HCT116 (cell line): ENCODE data around the gene VPS33B. TPM values are rescaled to one million over a fixed set of nuclear protein-coding genes. Genes with fewer than 3 reads are reported as not detected.

Experiments
- ATAC-seq: fragments of 200-7000 bp; cut with Tn5 transposase; 2 replicates; pipeline ENCODE4 v1.9.1; 2020; ENCODE audit warnings: mild to moderate bottlenecking, moderate library complexity
- BruUV-seq: library from RNA; stranded (reverse); fragments of 400-500 nt; replicated peaks from 2 replicates; lab custom pipeline; 2021; lab: Mats Ljungman, UMichigan
- CTCF ChIA-PET: fragments of 300-600 bp; sonication (Branson Sonifier 250); formaldehyde crosslinking; loops from one replicate; lab custom pipeline; 2021; ENCODE audit warnings: antibody characterized with exemption; lab: Charles Lee
- POLR2A ChIA-PET: fragments of 300-600, 350-600 bp; sonication (Branson Sonifier 250); formaldehyde crosslinking; loops from one replicate; lab custom pipeline; 2021; ENCODE audit warnings: antibody characterized with exemption; lab: Charles Lee
- RAD21 ChIA-PET, 2 experiments: fragments of 300-600 bp; sonication (Branson Sonifier 250); formaldehyde crosslinking; loops; one replicate each; lab custom pipeline; 2023; ENCODE audit warnings: low total read pairs in 2 of 2; ENCODE audit not compliant: uncharacterized antibody in 2 of 2, unreplicated experiment in 2 of 2, low non-redundant PET in 1 of 2; lab: Charles Lee
- DNase-seq: peaks from one replicate; pipeline ENCODE4 v3.0.0-alpha.2; 2010; ENCODE audit warnings: low read depth, low spot score
- H2AFZ ChIP-seq: fragments of 200-600 bp; shearing (Covaris generic), sonication (generic); 2 replicates; pipeline ENCODE4 v1.6.1; 2017; ENCODE audit warnings: low read depth, mixed run types, mixed read lengths, antibody characterized with exemption, low read length; ENCODE audit not compliant: poor library complexity, severe bottlenecking
- H3K27ac ChIP-seq: 2 replicates; pipeline ENCODE4 v1.5.1; 2012; ENCODE audit warnings: low read depth, low read length
- H3K27me3 ChIP-seq: fragments of 200-600 bp; sonication (generic); 2 replicates; pipeline ENCODE4 v1.6.1; 2016; ENCODE audit warnings: mixed run types, low read length, mixed read lengths; ENCODE audit not compliant: insufficient read depth
- H3K36me3 ChIP-seq, 2 experiments: fragments of 200-500 bp in 1 of 2; fragments of 200-600 bp in 1 of 2; sonication (Bioruptor generic) in 1 of 2; sonication (generic) in 1 of 2; 2 replicates each; pipeline versions ENCODE4 v1.5.1 to v1.6.1; 2014 to 2016; ENCODE audit warnings: low read length in 2 of 2, inconsistent platforms in 1 of 2, mixed read lengths in 1 of 2, mixed run types in 1 of 2; ENCODE audit not compliant: insufficient read depth in 2 of 2, control insufficient read depth in 1 of 2
- H3K4me1 ChIP-seq, 2 experiments: fragments of 200-600 bp in 1 of 2; sonication (generic) in 1 of 2; 2 replicates each; pipeline versions ENCODE4 v1.5.1 to v1.6.1; 2012 to 2017; ENCODE audit warnings: low read length in 2 of 2, inconsistent platforms in 1 of 2, mild to moderate bottlenecking in 1 of 2, mixed read lengths in 1 of 2, mixed run types in 1 of 2, moderate library complexity in 1 of 2; ENCODE audit not compliant: insufficient read depth in 2 of 2, control insufficient read depth in 1 of 2
- H3K4me2 ChIP-seq: fragments of 200-600 bp; sonication (generic); 2 replicates; pipeline ENCODE4 v1.6.1; 2017; ENCODE audit warnings: mixed run types, low read length, mixed read lengths
- H3K4me3 ChIP-seq, 2 experiments: fragments of 200-600 bp in 1 of 2; sonication (generic) in 1 of 2; replicated peaks in 1 of 2; 2 replicates each; pipeline ENCODE4 v1.5.1; 2011 to 2016; ENCODE audit warnings: low read length in 2 of 2, control low read depth in 1 of 2, low read depth in 1 of 2, mild to moderate bottlenecking in 1 of 2, mixed read lengths in 1 of 2, mixed run types in 1 of 2
- H3K79me2 ChIP-seq: fragments of 200-600 bp; sonication (generic); 2 replicates; pipeline ENCODE4 v1.6.1; 2017; ENCODE audit warnings: mild to moderate bottlenecking, mixed run types, low read length, moderate library complexity, mixed read lengths; ENCODE audit not compliant: insufficient read depth
- H3K9ac ChIP-seq: fragments of 200-600 bp; sonication (generic); 2 replicates; pipeline ENCODE4 v1.6.1; 2016; ENCODE audit warnings: low read length, mixed read lengths
- H3K9me2 ChIP-seq: fragments of 200-600 bp; sonication (generic), shearing (Covaris generic); 2 replicates; pipeline ENCODE4 v1.6.1; 2017; ENCODE audit warnings: mixed run types, mild to moderate bottlenecking, moderate library complexity; ENCODE audit not compliant: insufficient read depth
- H3K9me3 ChIP-seq, 2 experiments: fragments of 200-500 bp in 1 of 2; fragments of 200-600 bp in 1 of 2; sonication (Bioruptor generic) in 1 of 2; sonication (generic) in 1 of 2; 2 replicates each; pipeline ENCODE4 v1.6.1; 2014 to 2017; ENCODE audit warnings: low read length in 2 of 2, mixed read lengths in 2 of 2, inconsistent platforms in 1 of 2, low read depth in 1 of 2, mild to moderate bottlenecking in 1 of 2, mixed run types in 1 of 2, moderate library complexity in 1 of 2; ENCODE audit not compliant: control insufficient read depth in 1 of 2, insufficient read depth in 1 of 2
- H4K20me1 ChIP-seq: fragments of 200-600 bp; sonication (generic), shearing (Covaris generic); 2 replicates; pipeline ENCODE4 v1.6.1; 2017; ENCODE audit warnings: mixed run types, mild to moderate bottlenecking, moderate library complexity; ENCODE audit not compliant: insufficient read depth
- ATF3 ChIP-seq: IDR thresholded peaks from 2 replicates; pipeline ENCODE4 v1.6.1; 2012
- CEBPB ChIP-seq: IDR thresholded peaks from 2 replicates; pipeline ENCODE4 v1.6.1; 2012; ENCODE audit warnings: low read depth
- EGR1 ChIP-seq: IDR thresholded peaks from 2 replicates; pipeline ENCODE4 v1.6.1; 2012; ENCODE audit warnings: low read depth
- SRF ChIP-seq: IDR thresholded peaks from 2 replicates; pipeline ENCODE4 v1.6.1; 2012; ENCODE audit warnings: low read depth
- intact Hi-C: fragments of 100-400 bp; cut with micrococcal nuclease; formaldehyde crosslinking; loops from 2 replicates; pipeline ENCODE4 v1.10.0; 2022
- total RNA-seq: library from RNA; stranded (reverse); gene quantifications from one replicate; pipeline ENCODE4 v1.2.1, GENCODE V29; 2021; ENCODE audit not compliant: unreplicated experiment
- TF ChIP-seq, protein P1 (sequence below): IDR thresholded peaks from 2 replicates; pipeline ENCODE4 v1.6.1; 2012; ENCODE audit warnings: low read depth

The VPS33B gene
- total RNA-seq, 1 experiment from 2014 or later = 23.1 TPM

DNA sequence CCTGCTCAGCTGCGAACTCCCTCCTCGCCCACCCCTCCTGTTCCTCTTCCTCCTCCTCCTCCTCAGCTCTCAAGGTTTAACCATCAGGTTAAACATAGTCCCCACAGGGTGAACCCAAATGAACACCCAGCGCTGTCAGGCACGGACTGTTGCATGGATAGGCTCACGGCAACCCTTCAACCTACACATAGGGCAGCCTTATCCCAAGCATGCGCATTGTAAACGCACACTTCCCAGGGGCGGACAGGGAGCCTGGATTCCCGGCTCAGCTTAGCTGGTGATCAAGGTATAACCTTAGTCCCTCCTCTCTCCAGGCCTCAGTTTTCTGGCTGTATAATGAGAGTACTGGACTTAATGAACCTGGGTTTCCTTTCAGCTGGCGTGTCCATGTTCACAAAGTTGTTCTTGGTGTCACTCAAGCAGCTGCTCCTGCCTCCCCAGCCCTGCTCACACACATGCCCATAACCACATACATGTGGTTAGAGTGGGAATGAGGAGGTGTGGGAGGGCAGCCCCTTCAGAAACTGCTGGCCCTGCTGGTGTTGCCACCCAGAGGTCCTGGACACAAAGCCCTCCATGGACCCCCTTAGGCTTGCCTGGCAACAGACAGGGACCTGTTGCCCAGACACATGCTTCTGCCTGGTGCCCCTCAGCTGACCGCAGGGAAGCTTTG lies 20.9 kb upstream of the VPS33B start:
- Histone ChIP-seq H2AFZ (no peak overlapping the region), H3K27me3 (peaks cover 5% of the 10 kb centered on the region; the same call in 1 of the 2 replicates), H3K4me2 (no peak overlapping the region), H4K20me1 (no peaks in the 10 kb centered on the region), H3K9ac (no peak overlapping the region), H3K9me2 (no peaks in the 10 kb centered on the region), H3K27ac (no peak overlapping the region), H3K4me1 (no peaks in the 10 kb centered on the region; a peak in 1 of 4 replicates), H3K36me3 (no peaks in the 10 kb centered on the region), H3K79me2 (no peaks in the 10 kb centered on the region), H3K9me3 (no peaks in the 10 kb centered on the region), H3K4me3 (no peak overlapping the region)
- ChIA-PET CTCF (interaction anchor here (1.3 to 2.0 kb wide), 2 partner anchors 10 to 111 kb away, joined by 5 read pairs; partner anchors contain the start of gene HDDC3), RAD21 (no interaction called here), POLR2A (no interaction called here)
- intact Hi-C loops = no loop called here
- ATAC-seq (no peak), DNase-seq (no peak)
- no TSS peak for BruUV-seq
- TF ChIP-seq EGR1 = no peak
- no peak for TF ChIP-seq ATF3
- TF ChIP-seq, protein P1, sequence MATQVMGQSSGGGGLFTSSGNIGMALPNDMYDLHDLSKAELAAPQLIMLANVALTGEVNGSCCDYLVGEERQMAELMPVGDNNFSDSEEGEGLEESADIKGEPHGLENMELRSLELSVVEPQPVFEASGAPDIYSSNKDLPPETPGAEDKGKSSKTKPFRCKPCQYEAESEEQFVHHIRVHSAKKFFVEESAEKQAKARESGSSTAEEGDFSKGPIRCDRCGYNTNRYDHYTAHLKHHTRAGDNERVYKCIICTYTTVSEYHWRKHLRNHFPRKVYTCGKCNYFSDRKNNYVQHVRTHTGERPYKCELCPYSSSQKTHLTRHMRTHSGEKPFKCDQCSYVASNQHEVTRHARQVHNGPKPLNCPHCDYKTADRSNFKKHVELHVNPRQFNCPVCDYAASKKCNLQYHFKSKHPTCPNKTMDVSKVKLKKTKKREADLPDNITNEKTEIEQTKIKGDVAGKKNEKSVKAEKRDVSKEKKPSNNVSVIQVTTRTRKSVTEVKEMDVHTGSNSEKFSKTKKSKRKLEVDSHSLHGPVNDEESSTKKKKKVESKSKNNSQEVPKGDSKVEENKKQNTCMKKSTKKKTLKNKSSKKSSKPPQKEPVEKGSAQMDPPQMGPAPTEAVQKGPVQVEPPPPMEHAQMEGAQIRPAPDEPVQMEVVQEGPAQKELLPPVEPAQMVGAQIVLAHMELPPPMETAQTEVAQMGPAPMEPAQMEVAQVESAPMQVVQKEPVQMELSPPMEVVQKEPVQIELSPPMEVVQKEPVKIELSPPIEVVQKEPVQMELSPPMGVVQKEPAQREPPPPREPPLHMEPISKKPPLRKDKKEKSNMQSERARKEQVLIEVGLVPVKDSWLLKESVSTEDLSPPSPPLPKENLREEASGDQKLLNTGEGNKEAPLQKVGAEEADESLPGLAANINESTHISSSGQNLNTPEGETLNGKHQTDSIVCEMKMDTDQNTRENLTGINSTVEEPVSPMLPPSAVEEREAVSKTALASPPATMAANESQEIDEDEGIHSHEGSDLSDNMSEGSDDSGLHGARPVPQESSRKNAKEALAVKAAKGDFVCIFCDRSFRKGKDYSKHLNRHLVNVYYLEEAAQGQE = no peak
- no peak for TF ChIP-seq CEBPB
- TF ChIP-seq SRF = no peak
